NK-92 treated with Interleukin-12 subunit alpha and Interleukin-12 subunit beta, amount 100 ng/mL, for 24 hours (cell line): ENCODE measurements around the gene C12orf60.

ENCODE experiments used
- DNase-seq: peaks from one replicate; lab custom pipeline; 2025; lab: John Stamatoyannopoulos, UW

The C12orf60 gene

GRCh38 chr12:14777271-14777670 is 26.2 kb upstream of the C12orf60 start:
- no peak for DNase-seq

- DNase-seq: no peak
These were observed 23.6 kb upstream of the C12orf60 start for GRCh38 chr12:14779834-14780233.

GRCh38 chr12:14780859-14781258 is 22.6 kb upstream of the C12orf60 start:
- no peak for DNase-seq

- no peak for DNase-seq
These were observed 21.9 kb upstream of the C12orf60 start for GRCh38 chr12:14781563-14781962.

- no peak for DNase-seq
These were observed 20.7 kb upstream of the C12orf60 start for GRCh38 chr12:14782756-14783155.

- no peak for DNase-seq
These were observed 19.0 kb upstream of the C12orf60 start for GRCh38 chr12:14784471-14784870.

GRCh38 chr12:14785568-14785967 is 17.9 kb upstream of the C12orf60 start:
- no peak for DNase-seq

GRCh38 chr12:14795028-14795448 is 8.4 kb upstream of the C12orf60 start:
- no peak for DNase-seq

- DNase-seq: no peak
These were observed 1.2 kb upstream of the C12orf60 start for GRCh38 chr12:14802247-14802646.

GRCh38 chr12:14802721-14803010 is 804 bp upstream of the C12orf60 start:
- no peak for DNase-seq

GRCh38 chr12:14803830-14804160 is 325 bp downstream of the C12orf60 start:
- no peak for DNase-seq

- DNase-seq: no peak
These were observed 6.9 kb downstream of the C12orf60 start for GRCh38 chr12:14810167-14810952.

GRCh38 chr12:14810953-14811483 is 7.5 kb downstream of the C12orf60 start:
- DNase-seq: no peak

- DNase-seq: no peak
These were observed 8.0 kb downstream of the C12orf60 start for GRCh38 chr12:14811486-14811885.

- no peak for DNase-seq
These were observed 10.5 kb downstream of the C12orf60 start, which contains the start of gene SMCO3 for GRCh38 chr12:14814014-14814413. Gene SMCO3, minus strand, starts transcription at chr12:14814182. Its CDS starts 7,502 bp downstream, at chr12:14806680.

GRCh38 chr12:14824012-14824634 is 20.7 kb downstream of the C12orf60 start:
- no peak for DNase-seq

- no peak for DNase-seq
These were observed 21.8 kb downstream of the C12orf60 start for GRCh38 chr12:14825256-14825655.

GRCh38 chr12:14826491-14826890 is 23.0 kb downstream of the C12orf60 start:
- DNase-seq: no peak

GRCh38 chr12:14827043-14827442 is 23.6 kb downstream of the C12orf60 start:
- no peak for DNase-seq

GRCh38 chr12:14828892-14829291 is 25.4 kb downstream of the C12orf60 start:
- no peak for DNase-seq

GRCh38 chr12:14833336-14833735 is 29.9 kb downstream of the C12orf60 start:
- DNase-seq: no peak

- no peak for DNase-seq
These were observed 30.5 kb downstream of the C12orf60 start for GRCh38 chr12:14833952-14834351.

GRCh38 chr12:14834509-14834908 is 31.0 kb downstream of the C12orf60 start:
- DNase-seq: no peak
